GM21717 (cell line): ENCODE measurements around the gene LIMS1.
"Not testable (repeated sequence)": the region's sequence is repeated elsewhere in the genome, so short reads cannot be mapped to it uniquely, and the experiment has no call there.

Source experiments
- ATAC-seq: cut with Tn5 transposase; IDR thresholded peaks from one replicate; pipeline ENCODE4 v1.9.1; 2021; ENCODE audit warnings: mild to moderate bottlenecking, moderate library complexity; ENCODE audit not compliant: unreplicated experiment

LIMS1 gene

DNA sequence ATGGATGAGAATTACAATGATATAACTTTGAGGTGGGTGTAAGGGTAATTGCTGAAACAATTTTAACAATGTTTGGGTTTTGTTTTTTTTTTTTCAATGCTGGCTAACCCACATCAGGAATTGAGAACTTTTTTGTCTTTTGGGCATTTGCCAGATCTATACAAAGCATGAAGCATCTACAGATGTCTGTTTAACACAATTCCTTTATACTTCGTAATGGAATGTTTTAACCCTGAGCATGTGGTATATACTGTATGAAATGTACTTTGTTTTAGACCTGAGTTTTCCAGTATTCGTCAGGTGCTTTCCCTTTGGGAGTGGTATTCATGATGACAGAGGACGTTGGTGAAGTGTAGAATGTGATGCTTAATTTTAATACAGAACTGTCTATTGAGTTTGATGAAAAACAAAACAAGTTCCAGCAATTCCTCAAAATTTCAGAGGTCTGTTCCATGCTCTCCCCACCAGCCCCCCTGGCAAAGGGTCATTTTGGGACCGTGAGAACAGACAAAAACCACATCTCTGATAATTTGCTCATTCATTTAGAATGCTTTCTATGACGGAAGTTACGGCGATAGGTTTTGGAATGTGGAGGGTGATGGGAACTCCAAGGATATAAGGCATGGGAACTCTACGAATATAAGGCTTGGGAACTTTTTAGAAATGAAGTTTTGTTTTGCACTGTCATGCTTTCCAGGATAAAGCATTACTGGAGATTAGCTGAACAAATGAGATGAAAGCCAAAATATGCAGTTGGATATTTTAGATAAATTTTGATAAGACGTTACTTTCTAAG is 14.1 kb downstream of the LIMS1 start:
- no peak for ATAC-seq

DNA sequence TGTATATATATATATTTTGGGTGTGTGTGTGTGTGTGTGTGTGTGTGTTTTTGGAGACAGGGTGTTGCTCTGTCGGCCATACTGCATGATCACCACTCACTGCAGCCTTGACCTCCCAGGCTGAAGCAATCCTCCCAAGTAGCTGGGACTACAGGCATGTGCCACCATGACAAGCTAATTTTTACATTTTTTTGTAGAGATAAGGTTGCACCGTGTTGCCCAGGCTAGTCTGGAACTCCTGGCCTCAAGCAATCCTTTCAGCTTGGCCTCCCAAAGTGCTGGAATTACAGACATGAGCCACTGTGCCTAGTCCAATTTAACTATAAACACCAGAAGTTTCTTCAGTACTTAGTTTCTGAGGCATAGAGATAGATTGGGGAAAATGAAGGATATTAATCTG is 18.3 kb downstream of the LIMS1 start:
- no peak for ATAC-seq

DNA sequence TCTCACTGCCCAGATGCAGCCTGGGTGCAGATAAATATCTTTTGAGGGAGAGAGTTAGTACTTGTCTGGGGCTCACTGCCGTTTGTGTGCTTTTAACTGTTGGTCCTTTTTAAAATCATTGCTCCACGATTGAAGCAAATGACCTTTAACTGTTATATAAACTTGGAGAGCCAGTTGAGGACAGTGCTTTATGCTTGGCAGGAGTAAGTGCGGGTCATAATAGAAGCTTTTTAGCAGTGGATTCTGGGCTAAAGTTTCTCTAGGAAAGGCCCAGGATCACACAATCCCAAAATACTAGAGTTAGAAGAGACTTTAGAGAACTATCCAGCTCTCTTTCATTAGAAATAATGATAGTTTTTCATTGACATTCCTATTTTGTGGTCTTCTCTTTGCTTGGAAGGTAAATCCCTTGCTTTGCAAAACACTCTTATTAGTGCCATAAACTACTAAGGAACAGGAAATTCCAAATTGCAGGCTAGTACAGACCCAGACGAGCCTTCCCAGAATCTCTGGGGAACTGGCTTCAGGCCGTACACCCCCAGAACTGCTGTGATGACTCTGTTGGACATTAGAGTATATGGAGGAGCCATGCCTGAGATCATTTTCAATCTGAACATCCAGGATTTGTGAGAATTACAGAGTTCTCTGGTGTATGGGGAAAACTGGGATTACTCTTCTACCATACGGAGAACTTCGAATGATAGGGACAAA is 19.1 kb downstream of the LIMS1 start:
- ATAC-seq, result no peak

DNA sequence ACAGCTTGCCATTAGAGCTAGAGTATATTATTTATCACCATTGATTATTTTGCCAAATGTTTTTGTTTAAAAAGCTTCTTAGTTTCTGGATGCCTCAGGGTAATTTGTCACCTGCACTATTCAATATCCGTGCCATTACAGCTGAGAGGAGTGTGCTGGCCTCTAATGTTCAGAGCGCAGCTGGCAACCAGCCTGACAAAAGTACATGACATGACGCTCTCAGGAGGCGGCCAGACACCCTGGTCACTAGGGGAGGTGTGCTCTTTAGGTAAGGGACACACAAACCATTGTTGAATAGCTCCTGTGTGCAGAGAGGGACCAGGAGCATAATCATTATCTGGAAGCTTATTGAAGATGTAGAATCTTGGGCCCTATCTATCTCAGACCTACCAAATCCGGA is 20.3 kb downstream of the LIMS1 start:
- no peak for ATAC-seq

DNA sequence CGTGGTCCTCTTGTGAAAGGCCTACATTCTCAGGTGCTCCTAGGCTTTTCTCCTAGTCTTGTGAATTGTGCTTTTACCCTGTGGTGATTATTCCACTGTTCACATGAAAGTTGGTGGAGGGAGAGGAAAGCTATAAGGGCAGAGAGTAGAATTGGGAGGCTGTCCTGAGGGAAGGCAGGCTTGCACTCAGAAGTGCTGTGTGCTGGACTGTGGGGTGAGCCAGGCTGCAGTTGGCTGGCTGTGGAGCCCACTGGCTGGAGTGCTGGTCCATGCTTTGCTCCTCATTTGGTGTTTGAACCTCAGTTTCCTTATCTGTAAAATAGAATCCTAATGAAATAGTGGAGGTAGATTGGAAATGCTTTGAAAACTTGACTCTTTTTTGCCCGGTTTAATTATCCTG is 21.3 kb downstream of the LIMS1 start:
- no peak for ATAC-seq

DNA sequence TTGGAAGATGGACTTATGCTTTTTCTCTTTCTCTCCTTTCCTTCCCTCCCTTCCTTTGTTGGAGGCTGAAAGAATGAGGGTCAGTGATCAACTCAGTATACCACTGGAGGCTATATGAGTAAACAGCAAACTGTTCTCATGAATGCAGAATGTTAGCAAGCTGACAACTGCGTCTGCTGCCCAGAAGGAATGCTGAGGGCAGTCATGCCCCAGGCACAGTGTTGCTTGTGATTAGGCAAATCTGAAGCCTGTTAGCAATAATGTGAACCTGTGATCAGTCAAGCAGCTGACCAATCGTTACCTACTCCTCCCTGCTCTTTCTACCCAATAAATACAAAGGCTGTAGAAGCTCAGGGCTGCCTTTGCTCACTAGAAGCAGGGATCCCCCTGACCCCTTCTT is 22.3 kb downstream of the LIMS1 start:
- not testable (repeated sequence) for ATAC-seq

DNA sequence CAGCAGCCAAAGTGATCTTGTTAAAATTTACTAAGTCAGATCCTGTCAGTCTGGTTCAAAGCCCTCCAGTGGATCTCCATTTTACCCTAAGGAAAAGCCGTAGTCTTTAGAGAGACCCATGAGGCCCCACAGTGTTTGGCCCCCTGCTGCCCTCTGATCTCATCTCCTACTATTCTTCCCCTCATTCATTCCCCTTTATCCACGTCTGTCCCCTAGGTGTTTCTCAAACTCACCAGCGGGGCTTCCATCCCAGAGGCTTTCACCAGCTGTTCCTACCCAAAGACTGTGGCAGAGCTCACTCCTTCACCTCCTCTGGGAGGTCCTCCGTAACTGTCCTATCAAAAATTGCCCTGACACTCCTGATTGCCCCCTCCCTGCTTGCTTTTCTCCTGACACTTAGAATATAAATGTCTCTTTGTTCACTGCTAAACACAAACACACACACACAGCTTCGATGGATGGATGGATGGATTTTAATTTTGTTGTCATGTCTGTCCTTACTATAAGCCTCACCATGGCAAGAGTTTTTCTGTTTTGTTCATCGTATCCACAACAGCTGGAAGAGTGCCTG is 26.1 kb downstream of the LIMS1 start:
- no peak for ATAC-seq

DNA sequence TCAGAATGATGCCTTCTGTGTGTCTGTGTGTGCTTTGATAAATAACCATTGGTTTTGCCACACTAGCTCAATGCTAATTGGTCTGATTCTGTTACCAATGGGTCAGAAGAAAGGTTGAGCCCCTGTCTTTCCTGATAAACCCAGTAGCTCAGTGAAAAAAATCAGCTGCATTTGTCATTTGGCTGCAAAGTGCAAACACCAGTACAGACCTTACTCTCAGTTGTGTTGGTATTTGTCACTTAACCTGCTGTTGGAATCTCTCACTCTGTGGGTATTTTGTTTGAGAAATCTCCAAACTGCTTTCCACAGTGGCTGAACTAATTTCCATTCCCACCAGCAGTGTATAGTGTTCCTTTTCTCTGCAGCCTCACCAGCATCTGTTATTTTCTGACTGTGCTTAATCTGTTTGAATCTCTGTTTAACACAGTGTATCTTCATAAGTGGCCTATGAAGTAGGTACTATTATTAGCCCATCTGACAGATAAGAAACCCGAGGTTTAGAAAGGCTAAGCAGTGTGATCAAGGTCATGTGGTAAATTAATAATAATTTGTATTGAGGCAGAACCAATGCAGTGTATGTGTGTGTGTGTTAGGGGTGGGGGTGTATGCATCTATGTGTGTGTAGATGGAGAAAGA is 26.7 kb downstream of the LIMS1 start:
- ATAC-seq, result no peak

DNA sequence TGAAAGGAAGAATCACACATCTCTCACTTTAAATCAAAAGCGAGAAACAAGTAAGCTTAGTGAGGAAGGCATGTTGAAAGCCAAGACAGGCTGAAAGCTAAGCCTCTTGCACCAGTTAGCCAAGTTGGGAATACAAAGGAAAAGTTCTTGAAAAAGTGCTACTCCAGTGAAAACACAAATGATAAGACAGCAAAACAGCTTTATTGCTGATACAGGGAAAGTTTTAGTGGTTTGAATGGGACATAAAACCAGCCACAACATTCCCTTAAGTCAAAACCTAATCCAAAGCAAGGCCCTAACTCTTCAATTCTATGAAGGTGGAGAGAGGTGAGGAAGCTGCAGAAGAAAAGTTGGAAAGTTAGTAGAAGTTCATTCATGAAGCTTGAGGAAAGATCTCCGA is 28.0 kb downstream of the LIMS1 start:
- ATAC-seq, result no peak

DNA sequence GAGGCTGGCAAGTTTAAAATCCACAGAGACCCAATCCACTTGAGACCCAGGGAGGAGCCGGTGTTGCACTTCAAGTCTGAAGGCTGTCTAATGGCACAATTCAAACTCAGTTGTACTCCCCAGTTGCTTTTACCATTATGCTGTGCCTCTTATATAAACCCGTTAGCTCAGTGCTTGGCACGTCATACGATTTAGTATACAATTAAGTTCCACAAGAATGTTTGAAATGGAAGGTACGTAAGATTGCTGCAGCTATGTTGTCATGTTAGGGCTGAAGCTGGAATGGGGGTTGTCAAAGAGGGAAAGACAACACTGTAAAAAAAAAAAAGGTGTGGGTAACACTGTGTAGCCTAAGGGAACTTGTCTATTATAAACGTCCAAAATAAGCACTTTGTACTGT is 30.2 kb downstream of the LIMS1 start:
- no peak for ATAC-seq

DNA sequence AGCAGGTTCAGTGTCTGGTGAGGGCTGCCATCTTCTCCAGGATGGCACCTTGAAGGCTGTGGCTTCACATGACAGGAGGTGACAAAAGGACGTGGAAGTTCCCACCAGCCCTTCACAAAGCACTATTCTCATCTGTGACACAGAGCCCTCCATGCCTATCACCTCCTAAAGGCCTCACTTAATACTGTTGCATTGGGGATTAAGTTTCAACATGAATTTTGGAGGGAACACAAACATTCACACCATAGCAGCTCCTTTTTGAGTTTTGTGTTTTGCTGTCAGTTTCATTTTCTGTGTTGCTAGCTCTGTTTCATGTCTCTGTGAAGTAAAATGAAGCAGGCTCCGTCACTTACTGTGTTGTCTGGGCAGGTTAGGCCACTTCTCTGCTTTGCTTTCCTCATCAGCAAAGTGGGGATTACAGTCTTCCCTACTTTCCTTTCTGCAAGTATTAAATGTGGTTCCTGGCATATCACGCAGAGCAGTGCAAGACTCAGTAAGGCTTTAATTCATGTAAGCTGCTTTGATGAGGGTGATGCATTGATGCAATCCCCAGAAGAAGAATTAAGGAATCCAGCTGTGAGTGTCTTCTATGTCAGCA is 31.6 kb downstream of the LIMS1 start:
- peak; percentile 74 for ATAC-seq

DNA sequence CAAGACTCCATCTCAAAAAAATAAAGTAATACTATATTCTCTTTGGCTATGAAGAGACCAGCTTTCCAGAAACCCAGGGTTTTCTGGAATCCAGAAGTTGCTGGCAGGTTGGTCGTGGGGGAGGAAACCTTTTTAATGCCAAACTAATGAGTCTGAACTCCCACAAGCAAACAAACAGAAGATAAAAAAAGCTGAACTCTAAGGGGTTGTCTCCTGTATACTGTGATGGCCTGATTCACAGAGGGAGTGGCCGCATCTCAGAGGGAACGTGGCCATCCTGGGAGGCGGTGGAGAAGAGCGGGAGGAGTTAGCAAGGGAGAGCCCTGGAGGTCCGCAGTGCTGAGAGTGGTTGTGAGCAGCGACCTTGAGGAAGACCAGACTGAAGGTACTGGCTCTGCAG is 36.1 kb downstream of the LIMS1 start:
- no peak for ATAC-seq

DNA sequence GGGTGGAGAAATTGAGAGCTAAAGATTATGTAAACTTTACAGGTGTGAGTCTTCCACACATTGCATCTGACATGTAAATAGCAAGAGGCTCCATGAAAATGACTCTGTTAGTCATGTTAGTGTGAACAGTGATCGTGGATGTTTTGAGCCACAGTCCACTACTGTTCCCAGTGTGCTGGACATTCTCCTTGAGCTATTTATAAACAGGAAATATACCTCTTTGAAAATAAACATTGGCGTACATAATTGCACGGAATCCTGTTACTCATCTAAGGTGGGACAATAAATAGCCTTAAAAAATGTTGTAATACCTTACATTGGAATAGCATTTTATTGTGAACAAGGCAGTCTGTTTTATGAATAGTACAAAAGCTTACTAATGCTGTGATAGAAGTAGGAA is 37.0 kb downstream of the LIMS1 start:
- ATAC-seq, result no peak

DNA sequence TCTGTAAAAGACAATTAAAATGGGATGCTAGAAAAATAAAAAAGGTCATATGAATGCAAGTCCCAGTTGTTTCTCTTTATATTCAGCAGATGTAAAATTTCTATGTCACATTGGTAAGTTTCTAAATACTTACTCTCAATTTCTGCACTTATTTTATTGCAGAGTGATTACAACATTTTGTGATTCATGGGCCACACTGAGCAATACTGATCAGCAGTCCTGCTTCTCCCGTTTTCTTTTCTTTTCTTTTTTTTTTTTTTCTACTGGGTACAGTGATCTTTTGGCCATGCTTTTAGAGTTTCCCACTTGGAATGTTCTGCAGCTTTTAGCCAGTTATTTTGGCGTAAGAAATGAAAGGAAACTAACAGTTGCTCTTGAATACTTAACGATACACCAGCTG is 38.8 kb downstream of the LIMS1 start:
- ATAC-seq, result no peak

DNA sequence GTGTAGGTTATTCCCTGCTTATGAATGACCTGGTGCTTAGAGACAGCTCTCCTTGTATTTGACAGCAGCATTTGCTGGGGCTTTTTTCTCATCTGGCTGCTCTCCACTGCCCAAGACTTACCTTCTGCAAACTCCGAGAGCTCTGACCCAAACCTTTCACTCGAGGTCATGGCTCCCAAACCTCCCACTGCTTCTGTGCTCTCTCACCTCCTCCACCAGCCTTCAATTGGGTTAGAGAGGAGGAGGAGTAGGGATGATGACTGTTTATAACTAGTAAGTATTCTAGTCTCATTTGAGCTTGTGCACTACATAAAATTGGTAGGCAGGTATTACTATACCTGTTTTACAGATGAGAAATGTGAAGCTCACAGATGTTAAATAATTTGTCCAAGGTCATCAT is 40.1 kb downstream of the LIMS1 start:
- ATAC-seq, result no peak

DNA sequence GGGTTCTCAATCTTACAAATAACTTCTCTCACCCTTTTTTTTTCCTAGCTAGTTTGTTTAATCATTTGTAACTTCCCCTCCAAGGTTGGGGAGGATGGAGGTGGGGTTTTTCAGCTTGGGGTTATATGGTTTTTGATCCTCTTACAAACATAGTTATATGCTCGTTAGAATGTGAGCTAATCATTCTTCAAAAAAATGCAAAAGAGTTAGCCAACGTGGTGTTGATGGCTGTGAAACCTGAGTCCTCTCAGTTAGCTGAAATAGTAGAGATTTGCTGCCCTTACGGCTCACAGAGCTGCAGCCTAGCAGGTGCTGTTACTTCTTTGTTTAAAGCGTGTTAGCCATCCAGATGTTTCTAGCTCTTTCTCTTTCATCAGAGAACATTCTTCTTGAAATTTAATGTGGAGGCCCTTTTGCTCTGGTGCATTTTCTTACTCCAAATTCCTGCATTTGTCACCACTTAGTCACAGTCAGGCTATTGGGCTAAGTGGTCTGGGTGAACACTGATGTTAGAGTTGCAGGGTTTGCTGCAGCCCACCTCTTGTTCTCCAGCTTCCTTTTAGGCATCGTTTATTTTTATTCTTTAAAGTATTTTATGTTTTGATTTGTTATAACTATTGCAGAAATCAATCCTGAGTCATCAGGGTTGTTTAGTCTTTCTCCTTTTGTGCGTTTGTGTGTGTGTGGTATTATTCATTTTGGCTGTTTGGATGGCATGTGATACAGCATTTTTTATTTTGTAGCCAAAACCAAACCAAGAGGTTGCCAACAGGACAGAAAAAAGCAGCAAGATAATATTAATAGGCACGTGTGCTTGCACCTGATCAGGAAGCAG is 41.1 kb downstream of the LIMS1 start:
- ATAC-seq, result no peak

DNA sequence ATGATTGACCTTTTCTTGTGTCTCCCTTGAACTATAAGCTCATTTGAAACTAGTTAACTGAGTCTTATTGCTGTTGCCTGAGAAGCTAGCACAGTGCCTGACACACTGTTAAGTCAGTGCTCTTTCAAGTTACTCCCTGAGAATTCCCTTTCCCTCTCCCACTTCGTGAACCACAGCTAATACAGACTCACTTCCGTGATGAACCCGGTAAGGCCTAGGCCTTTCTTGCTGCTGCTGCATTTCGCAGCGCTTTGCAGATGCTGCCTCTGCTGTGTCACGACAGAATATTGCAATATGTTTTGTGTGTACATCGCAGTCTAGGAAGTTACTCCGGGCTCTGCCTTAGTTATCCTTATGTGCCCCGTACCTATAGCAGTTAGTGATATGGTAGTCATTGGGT is 42.8 kb downstream of the LIMS1 start:
- ATAC-seq, result no peak

DNA sequence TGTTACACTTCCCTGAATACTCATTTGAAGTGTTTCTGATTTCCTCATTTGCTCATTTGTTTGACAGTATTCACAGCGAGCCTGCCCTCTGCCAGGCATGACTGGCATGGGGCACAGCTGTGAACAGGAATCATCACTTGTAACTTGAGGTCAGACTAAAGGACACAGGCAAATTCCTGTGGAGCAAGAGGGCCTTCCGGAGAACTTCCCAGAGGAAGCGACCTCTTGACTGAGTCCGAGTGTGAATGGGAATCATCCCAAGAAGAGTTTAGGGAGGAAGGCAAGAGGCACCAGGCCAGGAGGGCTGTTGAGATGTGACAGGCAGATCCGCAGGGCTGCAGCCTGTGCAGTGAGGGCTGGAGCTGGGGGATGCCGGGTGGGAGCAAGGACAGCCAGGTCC is 45.4 kb downstream of the LIMS1 start:
- ATAC-seq, result no peak

DNA sequence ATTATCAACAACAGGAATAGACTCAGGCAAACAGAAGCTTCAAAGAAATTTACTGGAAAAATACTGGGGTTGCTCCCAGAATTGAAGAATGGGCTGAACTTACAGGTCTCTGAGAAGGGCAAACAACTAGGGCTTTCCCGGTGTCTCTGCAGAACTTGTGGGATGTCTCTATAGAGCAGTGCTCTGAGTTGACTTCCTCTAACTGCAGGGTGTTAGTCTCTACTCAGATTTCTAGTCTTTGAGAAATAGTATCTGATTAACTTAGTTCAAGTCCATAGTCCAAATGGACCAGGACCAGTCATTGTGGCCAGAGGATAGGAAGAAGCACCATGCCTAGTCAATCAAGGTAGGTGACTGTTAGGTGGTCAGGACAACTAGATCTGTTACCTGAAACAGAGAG is 45.8 kb downstream of the LIMS1 start:
- ATAC-seq, result no peak

DNA sequence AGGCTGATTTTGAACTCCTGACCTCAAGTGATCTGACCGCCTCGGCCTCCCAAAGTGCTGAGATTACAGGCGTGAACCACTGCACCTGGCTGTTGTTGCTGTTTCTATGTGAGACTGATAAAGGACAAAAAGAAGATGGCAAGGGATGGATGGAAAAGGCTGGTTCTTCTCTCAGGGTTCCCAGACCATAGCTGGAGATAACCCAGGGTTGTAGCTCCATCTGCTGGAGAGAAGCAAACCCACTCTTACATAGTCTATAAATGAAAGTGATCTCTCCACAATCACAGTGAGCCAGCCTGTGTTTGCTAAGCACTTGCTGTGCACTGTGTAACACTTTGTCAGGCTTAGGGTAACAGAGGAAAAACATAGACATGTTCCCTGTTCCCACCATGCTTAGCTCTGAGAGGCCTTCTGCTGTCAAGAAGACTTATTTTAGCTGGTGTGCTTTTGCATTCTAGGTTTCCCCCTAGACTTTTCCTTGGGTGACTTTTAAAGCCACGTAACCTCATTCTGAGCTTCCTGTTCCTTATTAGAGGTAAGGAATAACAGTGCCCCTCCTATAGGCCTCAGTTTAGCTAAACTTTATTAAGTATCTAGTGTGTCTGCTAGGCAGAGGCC is 49.7 kb downstream of the LIMS1 start:
- ATAC-seq, result peak; percentile 75
